HepG2 (cell line): ENCODE data around the gene WDR18. TPM values are rescaled to one million over a fixed set of nuclear protein-coding genes. Genes with fewer than 3 reads are reported as not detected.

Experiments
- HOXA9 ChIP-seq: sonication (generic); formaldehyde crosslinking; IDR thresholded peaks from 2 replicates; pipeline ENCODE4 v1.8.1; 2022; ENCODE audit warnings: missing genetic modification reagents, mild to moderate bottlenecking, moderate library complexity, borderline replicate concordance
- IRF1 ChIP-seq: sonication (generic); formaldehyde crosslinking; IDR thresholded peaks from 2 replicates; pipeline ENCODE4 v1.4.0; 2020; ENCODE audit warnings: low read depth, mild to moderate bottlenecking, missing genetic modification reagents
- THAP11 ChIP-seq: IDR thresholded peaks from 2 replicates; pipeline ENCODE4 v1.6.1; 2016; ENCODE audit warnings: missing biosample characterization, missing genetic modification reagents
- XBP1 ChIP-seq: sonication (generic); formaldehyde crosslinking; IDR thresholded peaks from 2 replicates; pipeline ENCODE4 v1.5.0; 2020; ENCODE audit warnings: missing genetic modification reagents
- ZFP91 ChIP-seq: sonication (generic); formaldehyde crosslinking; IDR thresholded peaks from 2 replicates; pipeline ENCODE4 v1.9.0; 2022; ENCODE audit warnings: missing genetic modification reagents, mild to moderate bottlenecking, borderline replicate concordance
- ZNF407 ChIP-seq: sonication (generic); formaldehyde crosslinking; IDR thresholded peaks from one replicate; pipeline ENCODE4 v1.5.1; 2020; ENCODE audit warnings: mild to moderate bottlenecking, missing genetic modification reagents; ENCODE audit errors: not compliant biosample characterization
- ZNF446 ChIP-seq: sonication (generic); formaldehyde crosslinking; IDR thresholded peaks from 2 replicates; pipeline ENCODE4 v1.5.0; 2020; ENCODE audit warnings: mild to moderate bottlenecking, missing genetic modification reagents
- ZNF569 ChIP-seq: sonication (generic); formaldehyde crosslinking; IDR thresholded peaks from 2 replicates; pipeline ENCODE4 v1.5.0; 2020; ENCODE audit warnings: mild to moderate bottlenecking, missing genetic modification reagents, moderate library complexity, borderline replicate concordance
- ZNF646 ChIP-seq: sonication (generic); formaldehyde crosslinking; IDR thresholded peaks from 2 replicates; pipeline ENCODE4 v1.9.0; 2021; ENCODE audit warnings: mild to moderate bottlenecking, missing genetic modification reagents
- polyA plus RNA-seq, 8 experiments: library from polyadenylated mRNA; depleted of rRNA in 3 of 8; stranded (reverse) in 7 of 8; unstranded in 1 of 8; fragments of >200 nt; fragmentation: Illumina TruSeq in 4 of 8; extraction: Trizol in 4 of 8; gene quantifications; 2 replicates each; pipeline versions ENCODE4 v1.2.1 to v1.2.3, GENCODE V29; 2011 to 2016; ENCODE audit warnings: low read depth in 4 of 8, missing spikeins in 1 of 8, mixed read lengths in 1 of 8; ENCODE audit not compliant: insufficient read depth in 1 of 8
- total RNA-seq, 5 experiments: library from RNA; depleted of rRNA; stranded (reverse); fragments of >200 nt; fragmentation: Illumina TruSeq; extraction: Trizol; gene quantifications; 2 replicates each; pipeline ENCODE4 v1.2.3, GENCODE V29; 2016; ENCODE audit warnings: low read depth in 1 of 5

WDR18 gene
- total and polyA plus RNA-seq, 2 of the 13 experiments (the other 11 are each of a cell fraction or from before 2014, with no cell fraction given) = 36.4 to 47.6 TPM

- TF ChIP-seq ZNF407 (CRISPR knock-in tag) (no peak), ZNF646 (no peak), ZFP91 (CRISPR knock-in tag) (no peak), IRF1 (CRISPR knock-in tag) (no peak), HOXA9 (CRISPR knock-in tag) (no peak; the same call in 1 of the 2 replicates), XBP1 (no peak), THAP11 (no peak), ZNF569 (CRISPR knock-in tag) (no peak), ZNF446 (0 out of 2 replicates have a peak, but pooled peaks have one; percentile 24)
Observed at GRCh38 chr19:1026783-1027649, 42.9 kb downstream of the WDR18 start (continued).
